NCI-H446 (cell line): ENCODE results near the gene C14orf119.

Experiments
- DNase-seq, 2 experiments: peaks; one replicate each; lab custom pipeline; 2025; lab: John Stamatoyannopoulos, UW

C14orf119 gene

GRCh38 chr14:23149745-23150144 lies 54.4 kb downstream of the C14orf119 start:
- DNase-seq = no peak
